NCI-H1048 (cell line): Measurements from ENCODE around the gene LRCH1.

Experiments used
- DNase-seq: peaks from one replicate; lab custom pipeline; 2025; lab: John Stamatoyannopoulos, UW

Gene LRCH1

GRCh38 chr13:46639033-46639981 lies 86.3 kb downstream of the LRCH1 start:
- DNase-seq: no peak

- DNase-seq: no peak
These were observed 87.9 kb downstream of the LRCH1 start for GRCh38 chr13:46640843-46641242.

- no peak for DNase-seq
These were observed 88.5 kb downstream of the LRCH1 start for GRCh38 chr13:46641274-46642081.

- no peak for DNase-seq
These were observed 89.3 kb downstream of the LRCH1 start for GRCh38 chr13:46642254-46642653.

GRCh38 chr13:46643165-46643777 lies 90.3 kb downstream of the LRCH1 start:
- DNase-seq: no peak

- DNase-seq: no peak
These were observed 91.8 kb downstream of the LRCH1 start for GRCh38 chr13:46644816-46645215.

GRCh38 chr13:46647512-46648065 lies 94.6 kb downstream of the LRCH1 start:
- DNase-seq: no peak

- no peak for DNase-seq
These were observed 95.2 kb downstream of the LRCH1 start for GRCh38 chr13:46648166-46648607.

GRCh38 chr13:46649816-46650215 lies 96.8 kb downstream of the LRCH1 start:
- DNase-seq: no peak

- DNase-seq: no peak
These were observed 102.0 kb downstream of the LRCH1 start for GRCh38 chr13:46654951-46655350.

- DNase-seq: no peak
These were observed 102.6 kb downstream of the LRCH1 start for GRCh38 chr13:46655377-46656180.

GRCh38 chr13:46656786-46657185 lies 103.8 kb downstream of the LRCH1 start:
- DNase-seq: no peak

GRCh38 chr13:46659413-46660065 lies 106.6 kb downstream of the LRCH1 start:
- DNase-seq: no peak

GRCh38 chr13:46660416-46660815 lies 107.4 kb downstream of the LRCH1 start:
- no peak for DNase-seq

GRCh38 chr13:46660857-46661256 lies 107.9 kb downstream of the LRCH1 start:
- DNase-seq: no peak

GRCh38 chr13:46662690-46663089 lies 109.7 kb downstream of the LRCH1 start:
- no peak for DNase-seq

GRCh38 chr13:46663206-46664037 lies 110.5 kb downstream of the LRCH1 start:
- DNase-seq: no peak

- no peak for DNase-seq
These were observed 111.2 kb downstream of the LRCH1 start for GRCh38 chr13:46664195-46664594.

GRCh38 chr13:46665248-46665632 lies 112.3 kb downstream of the LRCH1 start:
- DNase-seq: no peak
